CD1c-positive myeloid dendritic cell (primary cell): ENCODE data around the gene FNDC3B.

Experiments used
- DNase-seq: peaks from one replicate; pipeline ENCODE4 v3.0.0-alpha.2; 2016; ENCODE audit errors: extremely low spot score

FNDC3B gene

DNA sequence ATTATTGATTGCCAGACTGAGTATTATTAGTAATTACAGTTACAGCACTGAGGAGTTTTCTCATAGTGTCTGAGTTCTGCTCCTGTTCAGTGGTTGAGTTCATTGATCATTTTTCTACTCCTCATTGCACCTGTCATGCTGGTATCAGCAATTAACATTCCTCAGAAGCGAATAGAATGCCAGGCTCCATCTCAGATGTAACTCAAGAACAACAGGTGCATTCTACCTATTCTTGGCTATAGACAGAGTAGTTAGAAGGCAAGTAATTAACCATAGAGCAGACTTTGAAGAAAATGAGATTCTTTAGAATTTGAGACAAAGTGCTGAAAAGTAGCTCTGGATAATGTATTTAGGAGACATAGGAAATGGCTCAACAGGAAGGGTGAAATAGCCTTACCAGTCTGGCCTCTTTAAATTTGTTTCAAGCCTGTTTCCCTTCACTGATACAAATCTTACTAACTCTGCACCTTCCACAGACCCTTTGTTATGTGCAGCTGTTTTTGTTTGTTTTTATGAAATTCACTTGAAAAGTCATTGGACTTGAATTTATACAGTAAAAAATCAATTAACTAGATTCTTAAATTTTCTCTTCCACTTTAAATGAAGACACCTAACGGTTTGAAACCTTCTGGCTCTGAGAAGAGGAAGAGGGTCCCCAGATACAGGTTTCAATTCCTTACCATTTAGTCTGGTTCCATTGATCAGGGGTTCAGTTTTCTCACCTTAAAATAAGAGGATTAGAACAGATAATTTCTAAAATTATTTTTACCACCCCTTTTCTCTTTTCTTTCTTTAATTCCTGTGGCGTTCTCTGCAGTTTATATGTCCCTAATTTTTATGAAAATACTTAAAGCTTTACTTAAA, 109.6 kb downstream of the FNDC3B start:
- peak; percentile 33 for DNase-seq

DNA sequence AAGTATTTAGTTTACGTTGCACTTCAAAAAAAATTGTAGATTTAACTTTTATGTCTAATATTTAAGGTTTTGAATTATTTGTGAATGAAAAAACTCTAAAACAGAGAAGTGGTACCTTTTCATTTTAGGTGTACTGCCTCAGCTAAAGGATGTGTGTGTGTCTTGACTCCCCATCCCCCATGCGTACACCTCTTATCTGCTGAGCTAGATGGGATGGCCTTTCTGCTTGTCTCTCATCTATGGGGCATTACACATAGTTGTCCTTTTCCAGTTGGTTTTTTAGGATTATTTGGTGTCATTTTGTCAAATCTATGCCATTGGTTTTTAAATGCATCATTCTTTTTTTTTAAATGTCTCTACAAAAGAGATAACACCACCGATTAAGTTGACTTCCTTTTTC, 110.9 kb downstream of the FNDC3B start:
- no peak for DNase-seq

DNA sequence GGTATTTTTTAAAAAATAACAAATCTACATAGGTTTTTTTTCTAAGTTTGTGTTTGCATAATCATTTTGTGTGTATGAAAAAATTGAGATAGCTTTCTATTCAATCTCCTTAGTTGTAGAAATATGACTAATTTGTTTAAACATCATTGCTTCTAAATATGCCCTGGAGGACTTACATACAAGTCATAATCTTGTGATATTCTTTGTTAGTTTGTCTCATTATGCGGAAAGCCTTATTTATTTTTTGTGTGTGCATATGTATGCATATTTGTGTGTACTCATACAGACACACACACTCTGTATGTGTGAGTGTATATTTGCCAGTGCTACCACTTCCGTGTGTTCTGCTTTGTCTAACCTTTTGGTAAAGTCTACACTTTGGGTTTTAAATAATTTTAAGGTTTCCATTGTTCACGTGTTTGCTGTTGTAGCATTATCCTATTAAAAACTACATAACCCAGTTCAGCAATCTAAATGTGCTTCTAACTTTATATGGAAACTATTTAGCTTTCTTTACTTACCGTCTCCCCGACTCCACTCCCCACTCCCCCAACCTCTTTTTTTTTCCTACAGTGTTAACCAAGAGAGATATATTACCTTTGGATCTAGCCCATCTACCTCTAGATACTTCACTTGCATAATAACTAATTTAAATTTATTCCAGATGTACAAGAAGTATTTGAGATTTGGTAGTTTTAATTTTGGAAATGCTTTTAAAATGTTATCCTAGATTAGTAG, 111.7 kb downstream of the FNDC3B start:
- DNase-seq: no peak

DNA sequence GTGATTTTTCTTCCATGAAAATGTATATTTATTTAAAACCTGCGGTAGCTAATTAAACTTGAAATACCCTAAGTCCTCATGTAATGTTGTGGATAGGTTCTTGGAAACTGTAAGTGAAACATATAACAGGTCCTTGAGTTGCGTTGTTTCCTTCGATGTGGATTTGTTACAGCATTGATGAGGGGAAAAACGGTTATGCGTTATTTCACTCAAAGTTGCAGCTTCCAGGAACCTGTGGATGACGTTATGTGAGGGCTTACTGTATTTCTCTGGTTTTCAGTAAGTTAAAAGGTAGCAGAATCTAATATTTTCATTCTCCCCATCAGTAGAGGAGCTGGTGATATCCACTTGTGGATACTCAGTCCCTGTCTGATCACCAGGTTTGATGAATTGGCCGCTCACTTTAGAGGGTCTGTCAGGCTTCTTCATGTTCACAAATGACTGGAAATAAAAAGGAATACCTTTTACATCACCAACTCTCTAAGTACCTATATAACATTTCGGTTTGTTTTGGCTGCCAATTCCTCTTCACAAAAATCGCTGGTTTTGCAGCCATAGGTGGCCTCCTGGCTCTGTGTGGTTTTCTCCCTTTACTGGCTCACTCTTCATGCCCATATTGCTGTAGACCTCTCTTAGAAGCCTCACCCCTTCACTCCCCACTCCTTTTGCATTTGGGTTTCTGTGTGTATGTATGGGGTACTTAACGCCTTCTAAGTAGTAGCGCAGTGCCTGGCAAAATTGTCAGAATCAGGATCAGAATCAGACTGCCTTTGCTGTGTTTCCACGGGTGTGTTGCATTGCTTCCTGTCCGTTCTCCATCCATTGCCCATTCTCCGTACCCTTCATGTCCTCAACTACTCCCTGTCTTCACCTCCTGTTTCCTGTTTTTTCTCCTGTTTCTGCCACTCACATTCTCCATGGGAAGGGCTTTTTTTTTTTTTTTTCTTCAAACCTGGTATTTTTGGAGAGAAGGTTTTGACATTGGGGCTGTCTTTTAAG, 112.6 kb downstream of the FNDC3B start:
- DNase-seq: no peak

DNA sequence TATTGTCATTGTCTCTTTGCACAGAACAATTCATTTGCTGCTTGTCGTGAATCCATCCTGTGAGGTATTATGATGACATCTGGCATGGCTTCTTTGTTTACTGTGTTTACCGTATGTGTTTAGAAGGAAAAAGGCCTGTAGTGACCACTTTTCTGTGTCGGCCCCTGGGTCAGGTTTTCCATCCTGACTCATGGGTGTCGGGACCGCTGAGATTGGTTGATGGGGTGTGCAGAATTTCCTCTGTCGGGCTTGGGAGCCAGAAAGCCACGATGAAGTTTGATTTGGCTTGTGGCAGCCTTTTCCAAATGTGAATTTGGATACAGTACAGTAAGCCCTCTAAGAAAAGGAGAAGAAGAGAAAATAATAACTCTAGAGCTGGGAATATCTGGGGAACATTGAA, 113.5 kb downstream of the FNDC3B start:
- DNase-seq: peak; percentile 26

DNA sequence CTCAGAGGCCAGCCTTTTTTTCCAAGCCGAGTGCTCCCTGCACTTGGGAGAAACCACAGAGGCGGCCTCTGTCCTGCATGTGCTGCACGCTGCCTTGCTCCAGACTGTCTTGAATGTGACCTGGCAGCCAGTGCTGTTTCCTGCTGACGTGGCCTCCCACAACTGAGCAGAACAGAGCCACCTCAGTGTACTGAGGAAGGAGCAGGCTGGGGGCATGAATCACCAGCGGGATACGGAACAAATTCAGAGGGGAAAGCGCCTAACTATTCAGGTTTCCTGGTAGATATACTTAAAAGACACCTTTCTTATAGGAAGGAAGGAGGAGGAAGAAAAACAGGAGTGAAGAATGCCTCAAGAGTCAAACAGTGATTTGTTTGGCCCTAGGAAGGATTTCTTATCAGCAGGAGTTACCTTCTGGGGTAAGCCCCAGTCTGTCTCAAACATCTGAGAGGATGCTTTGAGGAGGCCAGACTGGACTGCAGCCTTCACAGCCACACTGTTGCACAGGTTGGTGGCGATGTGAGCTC, 114.0 kb downstream of the FNDC3B start:
- DNase-seq: peak; percentile 89

DNA sequence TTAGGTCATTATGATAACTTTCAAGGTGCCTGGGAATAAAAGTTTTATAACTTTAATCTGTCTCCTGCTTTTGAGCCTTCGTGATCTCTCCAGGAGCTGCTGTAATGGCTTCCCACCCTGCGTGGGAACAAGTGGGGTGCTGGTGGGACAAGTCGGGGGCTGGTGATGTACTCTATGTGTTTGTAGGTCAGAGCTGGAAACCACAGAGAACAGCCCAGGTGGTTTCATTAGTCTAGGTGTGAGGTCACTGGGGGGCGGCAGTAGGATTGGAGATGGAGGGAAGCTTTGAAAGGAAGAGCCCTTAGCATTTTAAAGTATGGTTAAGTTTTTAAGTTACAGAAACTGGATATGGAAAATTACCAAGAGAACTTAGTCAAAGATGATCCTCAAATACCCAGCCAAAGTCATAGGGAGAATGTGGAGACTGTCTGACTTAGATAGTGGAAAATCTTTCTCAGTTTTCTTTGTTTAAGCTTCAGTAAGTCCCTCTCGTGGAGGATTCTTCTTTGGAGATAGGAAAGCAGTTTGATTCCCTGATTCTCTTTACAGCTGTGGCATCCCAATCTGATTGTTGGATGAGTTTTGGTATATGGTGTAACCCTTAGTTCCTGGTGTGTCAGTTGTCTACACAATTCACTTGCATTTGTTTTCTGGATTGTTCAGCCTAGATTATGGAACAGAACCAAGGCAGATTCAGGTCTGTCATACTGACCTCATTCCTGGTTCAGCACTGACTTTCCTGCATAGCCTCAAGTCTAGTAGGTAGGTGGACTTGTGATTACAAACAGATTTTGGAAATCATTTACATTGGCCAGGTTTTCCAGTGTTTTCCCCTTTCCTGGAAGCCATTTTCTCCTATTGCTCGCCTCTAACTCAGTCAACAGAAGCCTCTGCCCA, 115.6 kb downstream of the FNDC3B start:
- no peak for DNase-seq

DNA sequence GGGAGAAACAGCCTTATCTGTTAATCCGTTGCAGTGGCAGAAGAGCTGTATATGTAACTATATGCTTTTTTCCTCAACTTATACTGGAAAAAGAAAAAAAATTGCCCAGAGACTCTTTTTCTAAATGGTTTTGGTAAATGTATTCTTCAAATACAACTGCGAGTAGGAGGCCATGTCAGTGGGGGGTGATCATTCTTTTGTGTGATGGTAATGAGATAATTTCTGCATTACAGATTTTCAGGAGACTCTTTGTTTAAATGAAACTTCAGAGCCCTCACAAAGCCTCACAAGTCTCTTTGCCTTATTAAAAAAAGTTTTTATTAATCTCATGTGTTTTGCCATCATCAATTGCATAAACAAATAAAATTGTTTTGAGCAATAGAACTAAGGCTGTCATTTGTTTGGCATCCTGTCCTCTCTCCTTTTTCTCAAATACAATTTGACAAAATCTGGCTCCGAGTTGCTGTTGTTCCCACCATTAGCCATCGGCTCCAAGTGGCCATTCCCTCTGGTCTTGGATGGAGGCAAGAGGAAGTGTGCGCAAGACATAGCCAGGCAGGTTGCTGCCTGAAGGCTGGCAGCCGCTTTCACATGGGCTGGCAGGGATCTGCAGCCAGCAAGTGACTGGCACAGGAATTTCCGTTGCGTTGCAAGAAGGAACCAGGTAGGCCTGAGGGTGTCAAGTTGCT, 116.7 kb downstream of the FNDC3B start:
- no peak for DNase-seq

DNA sequence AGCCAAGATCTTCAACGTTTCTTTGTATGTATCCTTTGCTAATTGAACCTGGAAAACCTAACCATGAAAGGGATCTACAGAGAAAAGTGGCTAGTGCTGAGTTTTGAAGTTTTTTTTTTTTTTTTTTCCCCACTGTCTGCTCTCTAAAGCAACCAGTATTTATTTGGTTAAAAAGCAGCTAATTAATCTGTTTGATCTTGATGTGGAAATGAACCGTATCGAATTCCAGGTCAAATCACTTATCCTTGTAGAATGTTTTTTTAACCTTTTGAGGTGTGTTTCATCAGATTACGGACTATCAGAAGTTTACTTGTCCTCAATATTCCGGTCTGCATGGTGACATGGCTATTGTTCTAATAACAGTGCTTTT, 117.2 kb downstream of the FNDC3B start:
- no peak for DNase-seq

DNA sequence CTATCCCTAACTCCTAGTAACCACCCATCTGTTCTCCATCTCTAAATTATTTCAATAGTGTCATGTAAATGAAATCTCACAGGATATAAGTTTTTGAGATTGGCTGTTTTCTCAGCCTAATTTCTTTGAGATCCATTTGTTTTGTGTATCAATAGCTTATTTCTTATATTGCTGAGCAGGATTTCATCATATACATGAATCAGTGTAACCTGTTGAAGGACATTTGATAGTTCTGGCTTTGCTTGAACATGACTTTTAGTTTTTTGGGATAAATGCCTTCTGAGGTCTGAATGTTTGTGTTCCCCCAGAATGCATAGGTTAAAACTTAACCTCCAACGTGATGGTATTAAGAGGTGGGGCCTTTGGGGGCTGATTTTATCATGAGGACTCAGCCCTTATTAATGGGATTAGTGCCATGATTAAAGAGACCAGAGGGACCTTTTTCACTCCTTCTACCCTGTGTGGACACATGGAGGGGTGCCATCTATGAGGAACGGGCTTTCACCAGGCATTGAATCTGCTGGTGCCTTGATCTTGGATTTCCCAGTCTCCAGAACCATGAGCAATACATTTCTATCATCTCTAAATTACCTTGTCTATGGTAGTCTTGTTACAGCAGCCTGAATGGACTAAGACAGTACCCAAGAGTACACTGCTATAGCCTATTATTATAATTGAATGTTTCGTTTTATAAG, 118.3 kb downstream of the FNDC3B start:
- DNase-seq: no peak

DNA sequence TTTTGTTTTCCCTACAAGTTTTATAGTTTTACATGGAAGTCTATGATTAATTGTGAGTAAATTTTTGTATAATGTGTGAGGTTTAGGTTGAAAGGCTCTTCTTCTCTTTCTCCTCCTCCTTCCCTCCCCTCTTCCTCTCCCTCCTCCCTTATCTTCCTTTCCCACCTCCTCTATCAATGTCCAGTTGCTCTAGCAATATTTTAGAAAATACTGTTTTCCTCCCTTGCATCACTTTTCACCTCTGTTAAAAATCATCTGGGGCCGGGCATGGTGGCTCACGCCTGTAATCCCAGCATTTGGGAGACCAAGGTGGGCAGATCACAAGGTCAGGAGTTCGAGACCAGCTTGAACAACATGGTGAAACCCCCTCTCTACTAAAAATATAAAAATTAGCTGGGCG, 119.4 kb downstream of the FNDC3B start:
- DNase-seq: no peak

DNA sequence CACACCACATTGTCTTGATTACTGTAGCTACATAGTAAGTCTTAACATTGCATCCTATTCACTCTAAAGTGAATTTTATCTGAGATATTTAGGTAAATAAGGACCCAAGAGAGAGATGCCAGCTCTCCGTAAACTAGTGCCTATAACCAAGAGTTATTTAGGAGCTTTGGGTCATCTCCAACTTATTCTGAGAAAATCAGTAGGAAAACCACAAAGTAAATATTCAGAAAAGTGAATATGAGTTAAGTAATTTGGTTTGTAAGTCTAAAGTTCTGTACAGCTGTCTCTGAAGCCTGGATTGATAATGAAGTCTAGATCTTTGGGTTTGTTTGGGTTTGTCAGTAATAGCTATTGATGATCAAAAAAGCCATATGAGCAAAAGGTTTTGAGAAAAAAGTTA, 120.0 kb downstream of the FNDC3B start:
- no peak for DNase-seq

DNA sequence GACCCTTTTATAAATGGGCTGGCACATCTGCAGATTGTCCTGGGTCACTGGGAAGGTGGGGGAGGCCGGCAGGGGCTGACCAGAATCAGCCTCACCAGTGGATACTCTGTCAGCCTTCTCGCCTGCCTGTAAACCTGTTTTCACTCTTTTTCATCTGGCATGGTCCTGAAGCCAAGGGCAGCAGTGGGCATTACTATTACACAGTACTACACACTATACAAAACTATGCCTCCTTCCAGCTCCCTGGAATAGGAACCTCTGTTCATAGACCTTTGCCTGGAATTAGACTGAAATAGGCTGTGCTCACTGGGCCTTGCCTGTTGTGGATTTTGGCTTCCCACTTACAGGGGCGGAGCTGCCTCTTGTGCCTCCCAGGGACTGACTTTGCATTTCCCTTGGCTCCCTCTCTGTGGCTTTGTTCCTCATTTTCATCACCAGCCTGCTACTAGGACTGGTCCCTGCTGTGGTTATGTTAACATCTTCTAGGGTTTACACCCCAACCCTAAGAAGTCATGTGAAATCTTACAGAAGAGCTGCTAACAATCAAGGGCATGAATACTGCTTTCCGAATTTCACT, 120.7 kb downstream of the FNDC3B start:
- peak; percentile 68 for DNase-seq

DNA sequence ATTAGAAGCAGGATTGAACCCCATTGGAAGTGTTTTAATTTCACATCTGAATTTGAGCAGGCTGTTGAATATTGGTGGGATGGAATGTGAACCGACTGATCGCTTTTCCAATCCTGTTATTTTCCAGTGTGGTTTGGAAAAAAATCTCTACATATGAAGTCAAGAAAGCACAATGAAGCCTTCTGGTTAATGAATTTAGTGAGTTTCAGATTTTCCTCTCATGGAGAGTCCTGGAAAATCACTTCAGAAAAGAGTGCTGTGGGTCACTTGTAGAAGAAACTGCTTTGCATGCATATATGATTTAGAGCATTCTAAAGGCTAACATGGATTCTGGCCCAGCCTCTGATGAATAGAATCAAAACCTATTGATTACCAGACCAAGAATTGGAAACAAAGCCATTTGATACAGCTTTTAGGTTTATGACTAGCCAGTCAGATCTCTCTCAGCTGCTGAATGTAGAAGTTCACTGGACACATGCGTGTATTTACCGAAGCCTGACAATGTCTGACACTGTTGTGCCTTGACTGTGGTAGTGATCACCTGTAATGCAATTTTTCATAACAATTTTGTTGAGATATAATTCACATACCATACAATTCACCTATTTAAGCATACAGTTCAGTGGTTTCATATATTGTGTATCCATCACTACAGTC, 121.9 kb downstream of the FNDC3B start:
- DNase-seq: no peak

DNA sequence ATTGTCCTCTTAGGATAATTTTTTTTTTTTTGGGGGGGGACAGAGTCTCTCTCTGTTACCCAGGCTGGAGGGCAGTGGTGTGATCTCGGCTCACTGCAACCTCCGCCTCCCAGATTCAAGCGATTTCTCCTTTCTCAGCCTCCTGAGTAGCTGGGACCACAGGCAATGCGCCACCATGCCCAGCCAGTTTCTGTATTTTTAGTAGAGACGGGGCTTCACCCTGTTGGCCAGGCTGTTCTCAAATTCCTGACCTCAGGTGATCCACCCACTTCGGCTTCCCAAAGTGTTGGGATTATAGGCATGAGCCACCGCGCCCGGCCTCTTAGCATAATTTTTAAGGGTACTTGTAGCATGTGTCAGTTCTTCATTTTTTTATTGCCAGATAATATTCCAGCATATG, 122.6 kb downstream of the FNDC3B start:
- DNase-seq: no peak

DNA sequence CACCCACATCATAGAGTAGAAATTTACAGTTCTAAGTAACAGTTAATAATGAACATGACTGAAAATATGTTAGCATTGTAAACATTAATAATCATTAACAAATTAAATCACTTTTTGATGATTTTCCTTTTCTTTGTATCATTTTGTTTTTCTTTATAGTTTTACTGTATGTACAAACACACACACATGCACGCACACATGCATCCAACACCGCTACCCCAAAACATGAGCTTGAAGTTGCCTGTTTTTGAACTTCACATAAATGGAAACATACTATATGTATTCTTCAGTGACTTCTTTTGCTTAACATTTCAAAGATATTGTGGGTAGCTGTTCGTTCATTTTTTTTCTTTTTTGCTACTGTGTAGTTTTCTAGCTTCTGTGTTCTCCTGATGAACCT, 123.9 kb downstream of the FNDC3B start:
- DNase-seq: no peak

DNA sequence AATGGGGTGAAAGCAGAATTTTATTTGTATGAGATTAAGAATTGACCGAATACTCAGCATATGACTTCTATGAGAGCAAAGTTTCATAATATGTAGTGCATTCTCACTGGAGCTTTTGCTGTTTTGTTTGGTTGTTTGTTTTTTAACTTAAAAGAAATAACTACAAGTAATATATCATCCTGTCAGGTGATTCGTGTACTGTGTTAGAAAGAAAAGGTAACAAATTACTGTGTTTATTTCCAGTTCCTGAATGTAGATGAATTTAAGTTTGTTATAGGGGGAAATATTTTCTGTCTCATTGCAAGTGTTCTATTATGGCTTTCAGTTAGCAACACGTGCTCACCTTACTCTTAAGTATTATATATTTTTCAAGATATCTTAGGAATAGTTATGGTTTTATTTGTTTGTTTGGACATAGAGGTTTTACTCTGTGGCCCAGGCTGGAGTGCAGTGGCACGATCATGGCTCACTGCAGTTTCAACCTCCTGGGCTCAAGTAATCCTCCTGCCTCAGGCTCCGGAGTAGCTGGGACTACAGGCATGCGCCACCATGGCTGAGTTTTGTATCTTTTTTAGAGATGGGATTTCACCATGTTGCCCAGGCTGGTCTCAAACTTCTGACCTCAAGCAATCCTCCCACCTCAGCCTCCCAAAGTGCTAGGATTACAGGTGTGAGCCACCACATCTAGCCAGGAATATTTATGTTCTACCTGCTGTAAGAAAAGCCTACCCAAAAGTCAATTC, 125.4 kb downstream of the FNDC3B start:
- DNase-seq: no peak

DNA sequence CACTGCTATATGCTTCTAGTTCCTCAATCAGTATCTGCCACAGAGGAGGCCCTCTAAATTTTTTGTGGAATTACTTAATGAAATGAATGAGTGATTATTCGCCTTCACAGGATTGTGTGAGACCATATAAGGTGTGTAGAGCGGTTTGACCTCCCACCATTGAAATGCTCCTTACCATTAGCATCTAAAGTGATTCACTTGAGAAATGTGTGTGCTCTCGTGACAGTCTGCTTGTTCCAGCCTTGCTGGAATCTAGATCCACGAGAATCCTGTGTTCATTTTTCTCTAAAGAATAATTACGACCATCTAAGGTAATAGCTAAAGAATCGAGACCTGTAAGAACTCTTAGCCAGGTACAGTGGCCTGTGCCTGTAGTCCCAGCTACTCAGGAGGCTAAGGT, 126.9 kb downstream of the FNDC3B start:
- DNase-seq: no peak
